Sciatic nerve (tissue), 2 donors: ENCODE data around the gene LSM12. TPM values are rescaled to one million over a fixed set of nuclear protein-coding genes. Genes with fewer than 3 reads are reported as not detected.
"Not testable (repeated sequence)": the region's sequence is repeated elsewhere in the genome, so short reads cannot be mapped to it uniquely, and the experiment has no call there.

Experiments
- ATAC-seq: fragments of 200-7000 bp; cut with Tn5 transposase; one replicate; pipeline ENCODE4 v1.9.1; 2020; ENCODE audit warnings: mild to moderate bottlenecking, moderate library complexity
- DNase-seq: peaks from one replicate; pipeline ENCODE4 v3.0.0-alpha.2; 2020; ENCODE audit warnings: low spot score
- intact Hi-C: fragments of 100-400 bp; cut with DNase I; formaldehyde crosslinking; loops from one replicate; pipeline ENCODE4 v1.14.2; 2022
- total RNA-seq: library from RNA; stranded (reverse); fragmentation: NEBNext Ultra II Directional; extraction: Animal tissue kit (Norgen Biotek cat#: 25700); gene quantifications from one replicate; pipeline ENCODE4 v1.2.1, GENCODE V29; 2021
- donor health status: DM: no; HTN: no; CAD: no.
- donor health status: DM: no; HTN: no; CAD: no.

LSM12 gene
- total RNA-seq, 1 donor from 2014 or later, result 32.5 TPM

DNA sequence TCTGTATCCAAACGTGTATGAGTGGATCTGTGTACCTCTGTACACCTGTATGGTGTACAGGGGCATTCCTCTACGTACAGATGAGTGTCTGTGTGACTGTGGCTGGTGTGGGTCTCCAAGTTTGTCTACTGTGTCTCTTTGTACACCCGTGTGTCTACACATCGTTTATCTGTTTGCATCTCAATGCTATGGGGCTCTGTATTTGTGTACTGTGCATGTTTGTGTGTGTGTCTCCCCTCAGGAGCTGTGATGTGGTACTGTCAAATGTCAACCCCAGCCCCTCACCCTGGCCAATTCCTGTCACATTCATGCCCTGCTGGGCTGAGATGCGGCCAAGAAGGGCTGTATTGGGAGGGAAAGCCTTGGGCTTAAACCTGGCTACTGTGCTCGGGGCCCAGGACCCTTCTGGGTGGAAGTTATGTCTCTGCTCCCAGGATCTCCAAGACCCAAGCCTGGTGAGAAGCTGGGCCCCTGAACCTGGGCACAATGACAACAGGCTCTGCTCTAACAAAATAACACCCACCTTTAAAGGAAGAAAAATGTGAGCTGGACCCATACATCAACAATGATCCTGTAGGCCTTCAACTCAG is 65.5 kb downstream of the LSM12 start:
- no peak for ATAC-seq
- intact Hi-C loops, result no loop called here
- no peak for DNase-seq

DNA sequence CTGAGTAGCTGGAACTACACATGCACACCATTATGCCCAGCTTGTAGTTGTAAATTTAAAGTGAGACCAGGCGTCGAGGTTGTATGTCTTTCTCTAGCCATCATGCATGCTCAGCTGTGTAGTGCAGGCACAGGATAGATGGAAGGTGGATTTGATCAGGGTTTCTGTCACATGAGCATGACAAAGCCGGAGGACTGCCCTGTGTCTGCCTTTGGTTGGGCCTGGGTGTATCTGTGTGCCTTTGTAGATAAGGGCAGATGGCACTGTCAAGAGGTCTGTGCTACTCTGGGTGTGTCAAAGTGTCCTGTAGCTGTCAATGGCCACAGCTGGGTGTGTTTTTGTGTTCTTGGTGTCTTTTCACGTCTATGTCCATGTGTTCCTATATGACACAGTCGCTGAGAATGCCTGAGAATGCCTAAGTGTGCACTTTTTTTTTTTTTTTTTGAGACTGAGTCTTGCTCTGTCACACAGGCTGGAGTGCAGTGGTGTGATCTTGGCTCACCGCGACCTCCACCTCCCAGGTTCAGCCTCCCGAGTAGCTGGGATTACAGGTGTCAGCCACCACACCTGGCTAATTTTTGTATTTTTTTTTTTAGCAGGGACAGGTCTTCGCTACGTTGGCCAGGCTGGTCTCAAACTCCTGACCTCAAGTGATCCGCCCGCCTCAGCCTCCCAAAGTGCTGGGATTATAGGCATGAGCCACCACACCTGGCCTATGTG is 66.2 kb downstream of the LSM12 start:
- DNase-seq, result no peak
- intact Hi-C loops, result no loop called here
- no peak for ATAC-seq

- no peak for DNase-seq
- intact Hi-C loops, result no loop called here
- no peak for ATAC-seq
Measured at GRCh38 chr17:43999024-43999423, 67.4 kb downstream of the LSM12 start.

- DNase-seq, result no peak
- intact Hi-C loops, result no loop called here
- no peak for ATAC-seq
Measured at GRCh38 chr17:43998552-43998951, 67.9 kb downstream of the LSM12 start.

GRCh38 chr17:43997180-43997579 is 69.3 kb downstream of the LSM12 start:
- DNase-seq, intact Hi-C loops, ATAC-seq: not testable (repeated sequence)

DNA sequence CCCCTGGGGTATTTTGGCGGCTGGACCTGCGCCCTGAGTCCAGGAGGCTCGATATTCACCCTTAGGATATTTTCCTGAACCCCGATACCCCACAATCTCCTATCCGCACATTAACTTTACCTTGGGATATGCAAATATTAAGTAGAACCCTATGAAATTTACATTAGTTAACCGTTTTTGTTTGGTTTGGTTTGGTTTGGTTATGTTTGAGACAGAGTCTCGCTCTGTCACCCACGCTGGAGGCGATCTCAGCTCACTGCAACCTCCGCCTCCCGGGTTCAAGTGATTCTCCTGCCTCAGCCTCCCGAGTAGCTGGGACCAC is 71.4 kb downstream of the LSM12 start:
- intact Hi-C loops, result no loop called here
- no peak for ATAC-seq

GRCh38 chr17:43994272-43995149 is 72.0 kb downstream of the LSM12 start:
- DNase-seq (peak; percentile 74), ATAC-seq (peak; percentile 82)
- intact Hi-C loops, result loop anchor here (5.0 kb wide), 1 partner anchor 52 kb away; the partner anchor contains the start of gene PPY

More for the DNA sequence above, 71.4 kb downstream of the LSM12 start:
- DNase-seq, result no peak

DNA sequence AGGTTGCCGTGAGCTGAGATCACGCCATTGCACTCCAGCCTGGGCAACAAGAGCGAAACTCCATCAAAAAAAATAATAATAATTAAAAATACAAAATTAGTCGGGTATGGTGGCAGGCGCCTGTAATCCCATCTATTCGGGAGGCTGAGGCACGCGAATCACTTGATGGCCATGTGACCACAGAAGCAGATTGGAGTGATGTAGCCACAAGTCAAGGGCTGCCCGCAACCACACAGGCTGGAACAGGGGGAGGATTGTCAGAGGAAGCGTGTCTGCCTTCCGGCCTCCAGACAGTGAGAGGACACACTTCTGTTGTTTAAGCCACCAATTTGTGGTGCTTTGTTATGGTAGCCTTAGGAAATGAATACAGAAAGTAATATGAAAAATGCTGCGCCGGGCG is 73.8 kb downstream of the LSM12 start:
- no peak for ATAC-seq
- no peak for DNase-seq
- intact Hi-C loops, result loop anchor here (5.0 kb wide), 1 partner anchor 50 kb away; the partner anchor contains the start of gene PPY

DNA sequence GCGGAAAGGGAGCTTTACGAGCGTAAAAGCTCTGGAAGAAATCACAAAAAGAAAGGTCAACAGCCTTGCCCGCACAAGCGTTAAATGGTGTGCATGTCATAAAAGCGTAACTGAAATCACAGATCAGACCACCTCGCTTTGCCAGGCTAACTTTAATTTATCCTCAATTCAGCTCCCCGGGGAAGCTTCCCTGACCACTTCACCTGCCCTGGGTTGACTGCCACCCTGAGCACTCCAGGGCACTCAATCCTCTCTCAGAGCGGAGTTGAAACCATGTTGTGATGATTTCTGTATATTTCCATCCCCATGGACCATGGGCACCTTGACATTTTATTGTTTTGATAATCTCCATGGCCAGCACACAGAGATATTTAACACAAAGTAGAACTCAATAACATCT is 78.2 kb downstream of the LSM12 start:
- no peak for ATAC-seq
- DNase-seq, result no peak
- intact Hi-C loops, result no loop called here

DNA sequence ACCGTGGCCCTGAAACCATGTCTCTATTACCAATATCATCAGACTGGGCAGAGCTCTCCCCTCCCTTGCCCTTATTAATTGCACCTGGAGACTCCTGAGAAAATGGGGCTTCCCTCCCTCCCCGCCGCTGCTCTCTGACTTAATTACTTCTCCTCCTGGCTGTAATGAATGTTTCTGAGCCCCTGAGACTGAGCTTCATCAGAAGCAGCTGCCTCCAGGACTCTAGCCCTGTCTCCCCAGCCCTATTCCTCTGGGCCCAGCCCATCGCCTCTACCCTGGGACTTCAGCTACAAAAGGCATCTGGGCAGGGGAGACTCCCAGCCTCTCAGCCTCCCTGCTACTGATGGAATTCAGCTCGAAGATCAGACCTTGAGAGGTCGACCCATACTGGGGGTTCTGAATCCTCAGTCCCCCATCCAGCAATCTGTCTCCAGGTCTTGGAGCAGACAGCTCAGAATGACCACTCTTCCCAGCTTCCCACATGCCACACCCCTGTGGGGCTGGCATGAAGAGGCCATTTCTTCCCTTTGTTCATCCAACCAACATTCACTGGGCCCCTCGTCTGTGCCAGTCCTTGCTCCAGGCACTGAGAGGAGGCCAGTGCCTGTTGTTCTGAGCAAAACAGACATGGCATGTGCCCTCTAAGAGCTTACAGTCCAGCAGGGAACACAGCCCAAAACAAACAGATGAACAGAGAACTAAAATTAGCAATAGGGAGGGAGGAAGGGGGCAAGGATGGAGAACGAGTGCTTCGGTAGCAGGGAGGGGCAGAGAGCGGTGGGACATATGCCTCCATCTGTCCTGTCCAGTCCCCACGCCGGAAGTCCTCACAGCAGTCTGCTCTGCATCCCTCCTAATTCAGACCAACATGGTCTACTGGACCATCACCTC is 79.1 kb downstream of the LSM12 start:
- no peak for DNase-seq

DNA sequence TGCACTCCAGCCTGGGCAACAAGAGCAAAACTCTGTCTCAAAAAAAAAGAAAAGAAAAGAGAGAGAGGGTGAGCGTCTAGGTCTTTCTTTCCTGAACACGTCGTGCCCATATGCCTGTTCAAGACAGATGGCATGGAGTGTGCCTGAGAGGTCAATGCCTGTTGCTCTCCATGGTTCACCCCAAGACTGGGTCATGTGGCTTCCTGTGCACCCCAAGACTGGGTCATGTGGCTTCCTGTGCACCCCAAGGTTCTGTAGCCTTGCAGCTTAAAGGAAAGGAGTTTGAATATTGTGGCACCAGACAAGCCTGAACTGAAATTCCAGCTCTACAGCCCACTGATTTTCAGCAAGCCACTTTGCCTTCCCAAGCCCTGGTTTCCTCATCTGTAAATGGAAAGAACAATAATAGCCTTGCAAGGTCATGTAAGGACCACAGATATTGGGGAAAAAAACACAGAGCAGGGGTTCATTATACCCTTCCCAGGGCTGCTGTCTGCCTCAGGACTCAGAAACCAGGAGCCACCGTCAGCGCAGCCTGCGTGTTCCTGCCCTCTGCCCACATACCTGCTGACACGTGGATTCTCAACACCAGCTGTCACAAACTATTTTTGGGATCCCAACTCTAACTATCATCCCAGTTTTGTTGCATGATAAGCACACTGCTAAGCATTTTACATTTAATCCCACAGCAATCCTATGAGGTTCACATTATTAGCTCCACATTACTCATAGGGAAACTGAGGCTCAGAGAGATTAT is 80.1 kb downstream of the LSM12 start:
- DNase-seq (no peak), ATAC-seq (no peak)
- intact Hi-C loops, result no loop called here

More for the DNA sequence above, 79.1 kb downstream of the LSM12 start:
- intact Hi-C loops, result no loop called here
- no peak for ATAC-seq

- intact Hi-C loops, result no loop called here
- ATAC-seq (no peak), DNase-seq (no peak)
Measured at GRCh38 chr17:43984521-43984920, 82.0 kb downstream of the LSM12 start.

Other genes with a start within 250 kb of the LSM12 start
- 13.8 TPM for gene MPP3, start 233.5 kb downstream of the LSM12 start, total RNA-seq
- gene CD300LG, start 219.5 kb downstream of the LSM12 start, total RNA-seq, result 22.8 TPM
- gene MPP2, start 159.1 kb downstream of the LSM12 start, total RNA-seq, result 4.6 TPM
- not detected for gene PPY, start 124.2 kb downstream of the LSM12 start, total RNA-seq
- not detected for gene PYY, start 112.7 kb downstream of the LSM12 start, total RNA-seq
- 0.58 TPM for gene NAGS, start 62.0 kb downstream of the LSM12 start, total RNA-seq
- 17.7 TPM for gene TMEM101, start 51.7 kb downstream of the LSM12 start, total RNA-seq
- 38.3 TPM for gene G6PC3, start 4.1 kb upstream of the LSM12 start, total RNA-seq
- 63.5 TPM for gene HDAC5, start 57.0 kb upstream of the LSM12 start, total RNA-seq
- gene HROB, start 75.3 kb upstream of the LSM12 start, total RNA-seq, result 0.85 TPM
- gene ASB16, start 104.0 kb upstream of the LSM12 start, total RNA-seq, result 0.36 TPM
- 33.0 TPM for gene TMUB2, start 120.3 kb upstream of the LSM12 start, total RNA-seq
- gene ATXN7L3, start 133.2 kb upstream of the LSM12 start, total RNA-seq, result 59.8 TPM
- 76.6 TPM for gene UBTF, start 153.0 kb upstream of the LSM12 start, total RNA-seq
- gene SLC4A1, start 201.5 kb upstream of the LSM12 start, total RNA-seq, result 47.6 TPM
- 2.9 TPM for gene RUNDC3A, start 241.9 kb upstream of the LSM12 start, total RNA-seq